A673 (cell line): ENCODE results near the gene CYFIP2. TPM values are rescaled to one million over a fixed set of nuclear protein-coding genes. Genes with fewer than 3 reads are reported as not detected.
"Not testable (repeated sequence)": the region's sequence is repeated elsewhere in the genome, so short reads cannot be mapped to it uniquely, and the experiment has no call there.

ENCODE experiments used
- BruUV-seq: library from RNA; stranded (reverse); fragments of 400-500 nt; replicated peaks from 2 replicates; lab custom pipeline; 2021; lab: Mats Ljungman, UMichigan
- CTCF ChIA-PET: fragments of 300-600 bp; sonication (Branson Sonifier 250); formaldehyde crosslinking; loops from one replicate; lab custom pipeline; 2022; ENCODE audit warnings: antibody characterized with exemption; lab: Charles Lee
- POLR2A ChIA-PET: fragments of 300-600 bp; sonication (Branson Sonifier 250); formaldehyde crosslinking; loops from one replicate; lab custom pipeline; 2022; ENCODE audit warnings: antibody characterized with exemption; ENCODE audit not compliant: low non-redundant PET; lab: Charles Lee
- DNase-seq: peaks from one replicate; pipeline ENCODE4 v3.0.0-alpha.2; 2015; ENCODE audit warnings: low spot score
- H3K27ac ChIP-seq: fragments of 200-600 bp; sonication (generic); 2 replicates; pipeline ENCODE4 v1.5.1; 2016; ENCODE audit warnings: mixed run types, low read depth, mild to moderate bottlenecking, mixed read lengths, antibody characterized with exemption, low read length; ENCODE audit not compliant: poor library complexity, severe bottlenecking
- H3K27me3 ChIP-seq: fragments of 200-600 bp; sonication (generic); replicated peaks from 2 replicates; pipeline ENCODE4 v1.6.1; 2017; ENCODE audit warnings: mixed run types, low read depth, mild to moderate bottlenecking, mixed read lengths, antibody characterized with exemption, low read length; ENCODE audit not compliant: insufficient read depth, poor library complexity
- H3K36me3 ChIP-seq: fragments of 200-600 bp; sonication (generic); 2 replicates; pipeline ENCODE4 v1.6.1; 2016; ENCODE audit warnings: mixed run types, mild to moderate bottlenecking, mixed read lengths, antibody characterized with exemption, low read length; ENCODE audit not compliant: insufficient read depth, poor library complexity, severe bottlenecking
- H3K4me1 ChIP-seq: fragments of 200-600 bp; sonication (generic); 2 replicates; pipeline ENCODE4 v1.6.1; 2017; ENCODE audit warnings: mixed run types, mild to moderate bottlenecking, mixed read lengths, antibody characterized with exemption, low read length; ENCODE audit not compliant: insufficient read depth, poor library complexity, severe bottlenecking
- H3K4me3 ChIP-seq: fragments of 200-600 bp; sonication (generic); 2 replicates; pipeline ENCODE4 v1.5.1; 2016; ENCODE audit warnings: low read depth, mixed run types, mild to moderate bottlenecking, mixed read lengths, low read length; ENCODE audit not compliant: poor library complexity, severe bottlenecking
- H3K9me3 ChIP-seq: fragments of 200-600 bp; sonication (generic); 2 replicates; pipeline ENCODE4 v1.6.1; 2016; ENCODE audit warnings: mixed run types, low read depth, mild to moderate bottlenecking, mixed read lengths, antibody characterized with exemption, low read length; ENCODE audit not compliant: poor library complexity, severe bottlenecking
- CTCF ChIP-seq: fragments of 300-800, 200-600 bp; sonication (generic); conservative IDR thresholded peaks from 2 replicates; pipeline ENCODE4 v1.5.1; 2017; ENCODE audit warnings: low read depth, mild to moderate bottlenecking, antibody characterized with exemption, low read length, moderate library complexity, mixed read lengths
- EZH2 ChIP-seq: fragments of 200-600 bp; sonication (generic); IDR thresholded peaks from 2 replicates; pipeline ENCODE4 v1.6.1; 2017; ENCODE audit warnings: borderline replicate concordance, low read depth, mild to moderate bottlenecking, mixed read lengths, antibody characterized with exemption, low read length; ENCODE audit not compliant: poor library complexity, severe bottlenecking
- intact Hi-C: fragments of 100-400 bp; cut with micrococcal nuclease; formaldehyde crosslinking; loops from one replicate; pipeline ENCODE4 v1.10.0; 2022; ENCODE audit not compliant: unreplicated experiment
- total RNA-seq: library from RNA; stranded (reverse); gene quantifications from 2 replicates; pipeline ENCODE4 v1.2.3, GENCODE V29; 2021

Gene CYFIP2
- total RNA-seq, 1 experiment from 2014 or later, result 17.2 TPM

DNA sequence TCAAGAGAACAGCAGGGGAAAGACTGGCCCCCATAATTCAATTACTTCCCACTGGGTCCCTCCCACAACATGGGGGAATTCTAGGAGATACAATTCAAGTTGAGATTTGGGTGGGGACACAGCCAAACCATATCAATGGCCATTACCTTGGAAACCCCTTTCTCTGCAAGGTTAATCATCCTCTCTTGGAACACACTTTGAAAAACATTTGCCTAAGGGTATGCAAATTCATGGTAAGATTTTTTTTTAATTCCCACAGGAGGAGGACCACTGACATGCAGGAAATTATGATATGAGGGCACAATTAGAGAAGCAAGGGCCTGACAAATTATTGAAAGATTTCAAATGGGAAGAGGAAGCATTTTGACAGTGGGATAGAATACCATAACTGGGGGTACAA, 132.4 kb downstream of the CYFIP2 start:
- Histone ChIP-seq H3K4me1 (no peaks in the 10 kb centered on the region), H3K4me3 (no peak overlapping the region), H3K36me3 (no peaks in the 10 kb centered on the region), H3K27ac (no peak overlapping the region), H3K27me3 (no peaks in the 10 kb centered on the region), H3K9me3 (no peaks in the 10 kb centered on the region)
- DNase-seq, result no peak
- TF ChIP-seq CTCF, result no peak
- no peak for TF ChIP-seq EZH2
- ChIA-PET CTCF (no interaction called here), POLR2A (no interaction called here)
- no TSS peak for BruUV-seq
- intact Hi-C loops, result no loop called here

- intact Hi-C loops, result no loop called here
- H3K27me3 ChIP-seq, result no peaks in the 10 kb centered on the region
- H3K4me1 ChIP-seq, result no peaks in the 10 kb centered on the region
- H3K36me3 ChIP-seq, result no peaks in the 10 kb centered on the region
- DNase-seq, result peak; percentile 39
- CTCF ChIA-PET, result no interaction called here
- H3K4me3 ChIP-seq, result no peak overlapping the region
- no TSS peak for BruUV-seq
- no peaks in the 10 kb centered on the region for H3K9me3 ChIP-seq
- H3K27ac ChIP-seq, result no peak overlapping the region
- TF ChIP-seq CTCF, result no peak
- TF ChIP-seq EZH2, result no peak
- POLR2A ChIA-PET, result no interaction called here
Measured at GRCh38 chr5:157400741-157401495, 135.0 kb downstream of the CYFIP2 start.

- Histone ChIP-seq H3K4me3 (no peak overlapping the region), H3K36me3 (no peaks in the 10 kb centered on the region), H3K9me3 (no peaks in the 10 kb centered on the region), H3K27ac (no peak overlapping the region), H3K27me3 (no peaks in the 10 kb centered on the region), H3K4me1 (no peaks in the 10 kb centered on the region)
- no peak for DNase-seq
- TF ChIP-seq EZH2 (no peak), CTCF (no peak)
- BruUV-seq, result no TSS peak
- intact Hi-C loops, result no loop called here
- POLR2A ChIA-PET, result no interaction called here
- CTCF ChIA-PET, result no interaction called here
Measured at GRCh38 chr5:157415838-157416237, 149.9 kb downstream of the CYFIP2 start.

- intact Hi-C loops, H3K27me3 ChIP-seq, H3K36me3 ChIP-seq, H3K4me3 ChIP-seq, H3K27ac ChIP-seq, H3K9me3 ChIP-seq, BruUV-seq, CTCF ChIA-PET, POLR2A ChIA-PET, DNase-seq, H3K4me1 ChIP-seq: not testable (repeated sequence)
Measured at GRCh38 chr5:157419521-157419920, 153.6 kb downstream of the CYFIP2 start.

DNA sequence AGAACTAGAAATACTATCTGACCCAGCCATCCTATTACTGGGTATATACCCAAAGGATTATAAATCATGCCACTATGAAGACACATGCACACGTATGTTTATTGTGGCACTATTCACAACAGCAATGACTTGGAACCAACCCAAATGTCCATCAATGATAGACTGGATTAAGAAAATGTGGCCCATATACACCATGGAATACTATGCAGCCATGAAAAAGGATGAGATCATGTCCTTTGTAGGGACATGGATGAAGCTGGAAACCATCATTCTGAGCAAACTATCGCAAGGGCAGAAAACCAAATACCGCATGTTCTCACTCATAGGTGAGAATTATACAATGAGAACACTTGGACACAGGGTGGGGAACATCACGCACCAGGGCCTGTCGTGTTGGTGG, 164.0 kb downstream of the CYFIP2 start:
- intact Hi-C loops, result loop anchor here (2.0 kb wide), 1 partner anchor 41 kb away; no protein-coding TSS in a partner anchor
- H3K27me3 ChIP-seq, DNase-seq, POLR2A ChIA-PET, H3K36me3 ChIP-seq, H3K27ac ChIP-seq, BruUV-seq, CTCF ChIA-PET, H3K4me1 ChIP-seq, H3K4me3 ChIP-seq, H3K9me3 ChIP-seq: not testable (repeated sequence)
